Measurements from ENCODE around the gene CDH4.

CDH4 gene

GRCh38 chr20:61671559-61671958, 419.5 kb downstream of the CDH4 start:
- no peak for DNase-seq (ENCODE audit: low spot score)

- no peak for DNase-seq (ENCODE audit: low spot score)
These were observed 421.2 kb downstream of the CDH4 start for GRCh38 chr20:61673152-61673847.

- DNase-seq (ENCODE audit: low spot score), result no peak
These were observed 422.1 kb downstream of the CDH4 start for GRCh38 chr20:61674121-61674520.

GRCh38 chr20:61674688-61675087, 422.6 kb downstream of the CDH4 start:
- DNase-seq (ENCODE audit: low spot score), result no peak

- no peak for DNase-seq (ENCODE audit: low spot score)
These were observed 425.9 kb downstream of the CDH4 start for GRCh38 chr20:61677928-61678327.

GRCh38 chr20:61678437-61678836, 426.4 kb downstream of the CDH4 start:
- DNase-seq (ENCODE audit: low spot score), result no peak

- DNase-seq (ENCODE audit: low spot score), result no peak
These were observed 427.4 kb downstream of the CDH4 start for GRCh38 chr20:61679473-61679872.

GRCh38 chr20:61680096-61680495, 428.0 kb downstream of the CDH4 start:
- DNase-seq (ENCODE audit: low spot score), result no peak

GRCh38 chr20:61682114-61682995, 430.3 kb downstream of the CDH4 start:
- no peak for DNase-seq (ENCODE audit: low spot score)

- no peak for DNase-seq (ENCODE audit: low spot score)
These were observed 431.1 kb downstream of the CDH4 start for GRCh38 chr20:61682996-61683681.

GRCh38 chr20:61683721-61684120, 431.7 kb downstream of the CDH4 start:
- DNase-seq (ENCODE audit: low spot score), result peak; percentile 63

GRCh38 chr20:61684136-61684535, 432.1 kb downstream of the CDH4 start:
- DNase-seq (ENCODE audit: low spot score), result no peak

GRCh38 chr20:61684583-61685235, 432.6 kb downstream of the CDH4 start:
- no peak for DNase-seq (ENCODE audit: low spot score)

GRCh38 chr20:61685462-61685861, 433.4 kb downstream of the CDH4 start:
- DNase-seq (ENCODE audit: low spot score), result no peak

- no peak for DNase-seq (ENCODE audit: low spot score)
These were observed 434.2 kb downstream of the CDH4 start for GRCh38 chr20:61686051-61686936.

- DNase-seq (ENCODE audit: low spot score), result no peak
These were observed 436.4 kb downstream of the CDH4 start for GRCh38 chr20:61688411-61688810.

GRCh38 chr20:61690150-61690549, 438.1 kb downstream of the CDH4 start:
- DNase-seq (ENCODE audit: low spot score), result no peak

GRCh38 chr20:61690993-61691838, 439.2 kb downstream of the CDH4 start:
- no peak for DNase-seq (ENCODE audit: low spot score)

GRCh38 chr20:61691978-61692377, 439.9 kb downstream of the CDH4 start:
- DNase-seq (ENCODE audit: low spot score), result no peak

GRCh38 chr20:61692479-61692878, 440.4 kb downstream of the CDH4 start:
- no peak for DNase-seq (ENCODE audit: low spot score)
